ENCODE measurements around the gene RAB23. TPM values are rescaled to one million over a fixed set of nuclear protein-coding genes. Genes with fewer than 3 reads are reported as not detected.

The RAB23 gene
- total and polyA plus RNA-seq, 2 donors (not counting 1 experiment from before 2014, with no cell fraction given) = 0.12 to 0.94 TPM

DNA sequence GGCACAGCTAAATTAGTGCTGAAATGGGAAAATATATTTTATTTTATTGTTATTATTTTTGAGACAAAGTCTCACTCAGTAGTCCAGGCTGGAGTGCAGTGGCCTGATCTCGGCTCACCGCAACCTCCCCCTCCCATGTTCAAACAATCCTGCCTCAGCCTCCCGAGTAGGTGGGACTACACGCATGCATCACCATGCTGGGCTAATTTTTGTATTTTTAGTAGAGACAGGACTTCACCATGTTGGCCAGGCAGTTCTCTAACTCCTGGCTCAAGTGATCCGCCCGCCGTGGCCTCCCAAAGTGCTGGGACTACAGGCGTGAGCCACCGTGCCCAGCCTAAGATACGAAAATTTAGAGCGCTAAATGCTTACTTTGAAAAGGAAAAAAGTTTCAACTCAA lies 4.8 kb downstream of the RAB23 start:
- ChIA-PET CTCF (no interaction called here), POLR2A (no interaction called here)
- Histone ChIP-seq H3K9ac (ENCODE audit: low read length) (no peak overlapping the region), H3K27ac (ENCODE audit: low read length in 2 of 2) (no peak overlapping the region), H3K36me3 (replicated peaks in 1 of 2; ENCODE audit: control extremely low read depth in 1 of 2, control insufficient read depth in 1 of 2, extremely low read depth in 1 of 2, insufficient read depth in 2 of 2, low read length in 1 of 2) (no peaks in the 10 kb centered on the region), H4K20me1 (ENCODE audit: control insufficient read depth, insufficient read depth, low read length, poor library complexity, severe bottlenecking) (no peaks in the 10 kb centered on the region), H3K4me2 (replicated peaks; ENCODE audit: low read depth, low read length, poor library complexity, severe bottlenecking) (no peak overlapping the region), H3K27me3 (replicated peaks in 1 of 4; ENCODE audit: control extremely low read depth in 1 of 4, control insufficient read depth in 3 of 4, insufficient read depth in 4 of 4, low read length in 3 of 4) (peaks cover 0 to 2% (median 0%) of the 10 kb centered on the region in 4 experiments), H3K4me3 (ENCODE audit: control extremely low read depth in 1 of 5, extremely low read depth in 1 of 5, insufficient read depth in 1 of 5, low read depth in 2 of 5, low read length in 4 of 5) (no peak overlapping the region), H2AFZ (ENCODE audit: insufficient read depth, low read depth, low read length, poor library complexity, severe bottlenecking) (no peak overlapping the region), H3K9me3 (ENCODE audit: control extremely low read depth in 1 of 3, control insufficient read depth in 2 of 3, insufficient read depth in 1 of 3, low read length in 2 of 3) (no peaks in the 10 kb centered on the region), H3K79me2 (ENCODE audit: control insufficient read depth, insufficient read depth, low read length) (no peaks in the 10 kb centered on the region), H3K4me1 (ENCODE audit: control insufficient read depth in 2 of 2, insufficient read depth in 2 of 2, low read length in 2 of 2) (peaks cover 5% of the 10 kb centered on the region in 2 donors)
- WGBS (ENCODE audit: insufficient coverage) = 99% methylated on average over 7 of the region's 11 CpGs
- no peaks in the 10 kb centered on the region for H3K9me3 Mint-ChIP-seq (ENCODE audit: insufficient read depth)
- DNase-seq = no peak
- no peak for ATAC-seq (ENCODE audit: low read depth)
- H3K27ac Mint-ChIP-seq = no peak overlapping the region
- peaks cover 8% of the 10 kb centered on the region for H3K4me1 Mint-ChIP-seq
- H3K27me3 Mint-ChIP-seq = no peaks in the 10 kb centered on the region
- intact Hi-C loops (cut with micrococcal nuclease) = no loop called here
- TF ChIP-seq CTCF (IDR thresholded peaks at IDR 0.05) (no peak), EZH2 (IDR thresholded peaks at IDR 0.05; ENCODE audit: borderline replicate concordance, insufficient read depth, low read depth, low read length, poor library complexity, severe bottlenecking) (no peak)
- no peak overlapping the region for H3K4me3 Mint-ChIP-seq

- TF ChIP-seq CTCF (IDR thresholded peaks at IDR 0.05) = no peak
- no peak for TF ChIP-seq EZH2 (IDR thresholded peaks at IDR 0.05; ENCODE audit: borderline replicate concordance, insufficient read depth, low read depth, low read length, poor library complexity, severe bottlenecking)
- Mint-ChIP-seq H3K9me3 (ENCODE audit: insufficient read depth) (no peaks in the 10 kb centered on the region), H3K27ac (no peak overlapping the region), H3K4me3 (no peak overlapping the region), H3K4me1 (peaks cover 4% of the 10 kb centered on the region), H3K27me3 (no peaks in the 10 kb centered on the region)
- Histone ChIP-seq H3K27ac (ENCODE audit: low read length in 2 of 2) (no peak overlapping the region), H3K9ac (ENCODE audit: low read length) (no peak overlapping the region), H2AFZ (ENCODE audit: insufficient read depth, low read depth, low read length, poor library complexity, severe bottlenecking) (no peak overlapping the region), H3K4me2 (replicated peaks; ENCODE audit: low read depth, low read length, poor library complexity, severe bottlenecking) (no peak overlapping the region), H3K9me3 (ENCODE audit: control extremely low read depth in 1 of 3, control insufficient read depth in 2 of 3, insufficient read depth in 1 of 3, low read length in 2 of 3) (no peaks in the 10 kb centered on the region), H3K36me3 (replicated peaks in 1 of 2; ENCODE audit: control extremely low read depth in 1 of 2, control insufficient read depth in 1 of 2, extremely low read depth in 1 of 2, insufficient read depth in 2 of 2, low read length in 1 of 2) (no peaks in the 10 kb centered on the region), H3K79me2 (ENCODE audit: control insufficient read depth, insufficient read depth, low read length) (no peaks in the 10 kb centered on the region), H4K20me1 (ENCODE audit: control insufficient read depth, insufficient read depth, low read length, poor library complexity, severe bottlenecking) (no peaks in the 10 kb centered on the region), H3K4me3 (ENCODE audit: control extremely low read depth in 1 of 5, extremely low read depth in 1 of 5, insufficient read depth in 1 of 5, low read depth in 2 of 5, low read length in 4 of 5) (no peak overlapping the region), H3K4me1 (ENCODE audit: control insufficient read depth in 2 of 2, insufficient read depth in 2 of 2, low read length in 2 of 2) (peaks cover 4 to 5% of the 10 kb centered on the region in 2 donors), H3K27me3 (replicated peaks in 1 of 4; ENCODE audit: control extremely low read depth in 1 of 4, control insufficient read depth in 3 of 4, insufficient read depth in 4 of 4, low read length in 3 of 4) (peaks cover 0 to 2% (median 0%) of the 10 kb centered on the region in 4 experiments)
- ChIA-PET CTCF (no interaction called here), POLR2A (no interaction called here)
- DNase-seq (no peak), ATAC-seq (ENCODE audit: low read depth) (no peak)
- 91% methylated on average over 3 of the region's 7 CpGs for WGBS (ENCODE audit: insufficient coverage)
- intact Hi-C loops (cut with micrococcal nuclease) = no loop called here
Observed at GRCh38 chr6:57216235-57217101, 5.6 kb downstream of the RAB23 start.
